GM23338 (cell line): Measurements from ENCODE around the gene THRB. TPM values are rescaled to one million over a fixed set of nuclear protein-coding genes. Genes with fewer than 3 reads are reported as not detected.

Source experiments
- ATAC-seq: fragments of 200-7000 bp; cut with Tn5 transposase; 3 replicates; pipeline ENCODE4 v1.9.1; 2020
- DNase-seq: peaks from one replicate; pipeline ENCODE4 v3.0.0-alpha.2; 2015; ENCODE audit warnings: low spot score
- H2AFZ ChIP-seq: fragments of 200-600 bp; sonication (generic); 2 replicates; pipeline ENCODE4 v1.8.0; 2016; ENCODE audit warnings: antibody characterized with exemption, mild to moderate bottlenecking, moderate library complexity
- H3F3A ChIP-seq: fragments of 200-600 bp; sonication (generic); replicated peaks from 2 replicates; pipeline ENCODE4 v1.8.0; 2017; ENCODE audit warnings: antibody characterized with exemption, mixed run types, low read depth
- H3K27ac ChIP-seq: fragments of 200-600 bp; sonication (generic); 2 replicates; pipeline ENCODE4 v1.6.1; 2016; ENCODE audit warnings: low read depth
- H3K27me3 ChIP-seq: fragments of 200-600 bp; sonication (generic); 2 replicates; pipeline ENCODE4 v1.8.0; 2016; ENCODE audit warnings: mild to moderate bottlenecking, mixed run types, moderate library complexity; ENCODE audit not compliant: insufficient read depth
- H3K36me3 ChIP-seq: fragments of 200-600 bp; sonication (generic); 2 replicates; pipeline ENCODE4 v1.8.0; 2016; ENCODE audit warnings: mild to moderate bottlenecking; ENCODE audit not compliant: insufficient read depth
- H3K4me1 ChIP-seq: fragments of 200-600 bp; sonication (generic); 2 replicates; pipeline ENCODE4 v1.8.0; 2016; ENCODE audit warnings: mild to moderate bottlenecking, moderate library complexity; ENCODE audit not compliant: insufficient read depth
- H3K4me2 ChIP-seq: fragments of 200-600 bp; sonication (generic); 2 replicates; pipeline ENCODE4 v1.7.1; 2017; ENCODE audit warnings: mixed run types
- H3K4me3 ChIP-seq: fragments of 200-600 bp; sonication (generic); 2 replicates; pipeline ENCODE4 v1.6.1; 2016; ENCODE audit warnings: mixed run types
- H3K79me2 ChIP-seq: fragments of 200-600 bp; sonication (generic); replicated peaks from 2 replicates; pipeline ENCODE4 v1.8.0; 2017; ENCODE audit warnings: mild to moderate bottlenecking; ENCODE audit not compliant: insufficient read depth
- H3K9me2 ChIP-seq: fragments of 200-600 bp; sonication (generic); 2 replicates; pipeline ENCODE4 v1.8.0; 2017; ENCODE audit not compliant: insufficient read depth
- H4K20me1 ChIP-seq: fragments of 200-600 bp; sonication (generic); replicated peaks from 2 replicates; pipeline ENCODE4 v1.8.0; 2017; ENCODE audit warnings: mild to moderate bottlenecking; ENCODE audit not compliant: insufficient read depth
- H3K27ac Mint-ChIP-seq: 2 replicates; pipeline ENCODE4 v1.8.0; 2020; ENCODE audit warnings: inconsistent platforms, mild to moderate bottlenecking, moderate library complexity, mixed read lengths
- H3K27me3 Mint-ChIP-seq: 3 replicates; pipeline ENCODE4 v1.8.0; 2022; ENCODE audit warnings: low read depth, mild to moderate bottlenecking, moderate library complexity, mixed read lengths, inconsistent platforms; ENCODE audit not compliant: insufficient read depth, poor library complexity
- H3K36me3 Mint-ChIP-seq: 3 replicates; pipeline ENCODE4 v1.8.0; 2021; ENCODE audit warnings: low read depth, mild to moderate bottlenecking, inconsistent platforms, moderate library complexity, mixed read lengths
- H3K4me1 Mint-ChIP-seq: 3 replicates; pipeline ENCODE4 v1.8.0; 2020; ENCODE audit warnings: mild to moderate bottlenecking, inconsistent platforms, mixed read lengths
- H3K4me3 Mint-ChIP-seq: 3 replicates; pipeline ENCODE4 v1.8.0; 2021; ENCODE audit warnings: moderate library complexity, mild to moderate bottlenecking, inconsistent platforms, mixed read lengths
- H3K9me3 Mint-ChIP-seq: 3 replicates; pipeline ENCODE4 v1.8.0; 2020; ENCODE audit warnings: moderate library complexity, mild to moderate bottlenecking, inconsistent platforms, mixed read lengths
- CREB1 ChIP-seq: fragments of 250-450 bp; sonication (Bioruptor Pico); IDR thresholded peaks from 2 replicates; pipeline ENCODE4 v1.5.0; 2020; ENCODE audit warnings: low read depth, mild to moderate bottlenecking, moderate library complexity
- EZH2 ChIP-seq: fragments of 200-600 bp; sonication (generic); IDR thresholded peaks from one replicate; pipeline ENCODE4 v1.8.0; 2017; ENCODE audit warnings: antibody characterized with exemption, mild to moderate bottlenecking, low read depth; ENCODE audit not compliant: unreplicated experiment
- EZH2phosphoT487 ChIP-seq: fragments of 200-600 bp; sonication (generic); IDR thresholded peaks from one replicate; pipeline ENCODE4 v1.8.1; 2018; ENCODE audit warnings: antibody characterized with exemption; ENCODE audit not compliant: unreplicated experiment
- JUNB ChIP-seq: IDR thresholded peaks from one replicate; pipeline ENCODE4 v1.6.1; 2016; ENCODE audit warnings: antibody characterized with exemption; ENCODE audit not compliant: unreplicated experiment
- NANOG ChIP-seq: IDR thresholded peaks from 2 replicates; pipeline ENCODE4 v1.6.1; 2016; ENCODE audit warnings: antibody characterized with exemption, borderline replicate concordance
- POLR2AphosphoS5 ChIP-seq: IDR thresholded peaks from 2 replicates; pipeline ENCODE4 v1.6.1; 2016; ENCODE audit warnings: antibody characterized with exemption, low read depth
- ZNF331 ChIP-seq: fragments of 250-450 bp; sonication (Bioruptor Pico); IDR thresholded peaks from 2 replicates; pipeline ENCODE4 v1.5.0; 2020; ENCODE audit warnings: low read depth, mild to moderate bottlenecking, moderate library complexity
- polyA plus RNA-seq: library from polyadenylated mRNA; unstranded; fragments of >200 nt; fragmentation: Nextera tagmentation; extraction: Ambion mirVana; gene quantifications from 2 replicates; pipeline ENCODE4 v1.2.1, GENCODE V29; 2016
- total RNA-seq: library from RNA; depleted of rRNA; stranded (reverse); fragments of >200 nt; shearing (Covaris generic); gene quantifications from 2 replicates; pipeline ENCODE4 v1.2.3, GENCODE V29; 2014
- TF ChIP-seq, protein P1 (sequence below): IDR thresholded peaks from one replicate; pipeline ENCODE4 v1.6.1; 2018; ENCODE audit warnings: antibody characterized with exemption; ENCODE audit not compliant: unreplicated experiment
- TF ChIP-seq, protein P2 (sequence below), 2 experiments: fragments of 200-600 bp in 1 of 2; sonication (generic) in 1 of 2; conservative IDR thresholded peaks; 2 replicates each; pipeline versions ENCODE4 v1.5.1 to v1.6.1; 2016 to 2017; ENCODE audit warnings: antibody characterized with exemption in 2 of 2, low read depth in 2 of 2, mild to moderate bottlenecking in 2 of 2, moderate library complexity in 1 of 2
- TF ChIP-seq, protein P3 (sequence below): fragments of 250-450 bp; sonication (Bioruptor Pico); IDR thresholded peaks from 2 replicates; pipeline ENCODE4 v1.5.0; 2020; ENCODE audit warnings: mild to moderate bottlenecking, moderate library complexity
- TF ChIP-seq, protein P4 (sequence below): IDR thresholded peaks from 2 replicates; pipeline ENCODE4 v1.6.1; 2016; ENCODE audit warnings: antibody characterized with exemption

Gene THRB
- total and polyA plus RNA-seq, 2 experiments from 2014 or later, result 1.7 to 3.2 TPM

DNA sequence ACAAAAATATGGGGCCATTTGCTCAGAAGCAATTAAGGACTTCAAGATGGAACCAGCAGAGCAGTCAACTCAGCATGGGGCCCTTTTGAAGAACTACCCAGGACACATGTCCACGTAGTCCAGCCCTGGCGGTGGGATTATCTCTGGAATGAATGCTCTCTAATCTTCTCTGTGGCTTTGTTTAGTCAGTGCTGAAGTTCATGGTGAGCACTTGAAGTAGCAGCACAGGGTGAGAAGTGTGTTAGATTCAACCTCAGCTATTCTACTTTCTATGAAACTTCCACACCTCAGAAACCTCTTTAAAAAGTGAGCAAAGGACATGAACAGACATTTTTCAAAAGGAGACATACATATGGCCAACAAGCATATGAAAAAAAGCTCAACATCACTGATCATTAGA is 74.4 kb downstream of the THRB start:
- Mint-ChIP-seq H3K4me1 (no peaks in the 10 kb centered on the region), H3K36me3 (no peaks in the 10 kb centered on the region), H3K4me3 (no peak overlapping the region), H3K27ac (no peak overlapping the region), H3K27me3 (no peaks in the 10 kb centered on the region), H3K9me3 (no peaks in the 10 kb centered on the region)
- no peak overlapping the region for H3K4me2 ChIP-seq
- H3K36me3 ChIP-seq, result no peaks in the 10 kb centered on the region
- H3K9me2 ChIP-seq, result no peaks in the 10 kb centered on the region; the same call in 1 of the 2 replicates
- H3K4me1 ChIP-seq, result no peaks in the 10 kb centered on the region
- no peak for ATAC-seq
- no peaks in the 10 kb centered on the region for H3K27me3 ChIP-seq
- DNase-seq, result no peak
- H4K20me1 ChIP-seq, result peaks cover 7% of the 10 kb centered on the region
- H3K4me3 ChIP-seq, result no peak overlapping the region
- TF ChIP-seq, protein P1, sequence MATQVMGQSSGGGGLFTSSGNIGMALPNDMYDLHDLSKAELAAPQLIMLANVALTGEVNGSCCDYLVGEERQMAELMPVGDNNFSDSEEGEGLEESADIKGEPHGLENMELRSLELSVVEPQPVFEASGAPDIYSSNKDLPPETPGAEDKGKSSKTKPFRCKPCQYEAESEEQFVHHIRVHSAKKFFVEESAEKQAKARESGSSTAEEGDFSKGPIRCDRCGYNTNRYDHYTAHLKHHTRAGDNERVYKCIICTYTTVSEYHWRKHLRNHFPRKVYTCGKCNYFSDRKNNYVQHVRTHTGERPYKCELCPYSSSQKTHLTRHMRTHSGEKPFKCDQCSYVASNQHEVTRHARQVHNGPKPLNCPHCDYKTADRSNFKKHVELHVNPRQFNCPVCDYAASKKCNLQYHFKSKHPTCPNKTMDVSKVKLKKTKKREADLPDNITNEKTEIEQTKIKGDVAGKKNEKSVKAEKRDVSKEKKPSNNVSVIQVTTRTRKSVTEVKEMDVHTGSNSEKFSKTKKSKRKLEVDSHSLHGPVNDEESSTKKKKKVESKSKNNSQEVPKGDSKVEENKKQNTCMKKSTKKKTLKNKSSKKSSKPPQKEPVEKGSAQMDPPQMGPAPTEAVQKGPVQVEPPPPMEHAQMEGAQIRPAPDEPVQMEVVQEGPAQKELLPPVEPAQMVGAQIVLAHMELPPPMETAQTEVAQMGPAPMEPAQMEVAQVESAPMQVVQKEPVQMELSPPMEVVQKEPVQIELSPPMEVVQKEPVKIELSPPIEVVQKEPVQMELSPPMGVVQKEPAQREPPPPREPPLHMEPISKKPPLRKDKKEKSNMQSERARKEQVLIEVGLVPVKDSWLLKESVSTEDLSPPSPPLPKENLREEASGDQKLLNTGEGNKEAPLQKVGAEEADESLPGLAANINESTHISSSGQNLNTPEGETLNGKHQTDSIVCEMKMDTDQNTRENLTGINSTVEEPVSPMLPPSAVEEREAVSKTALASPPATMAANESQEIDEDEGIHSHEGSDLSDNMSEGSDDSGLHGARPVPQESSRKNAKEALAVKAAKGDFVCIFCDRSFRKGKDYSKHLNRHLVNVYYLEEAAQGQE, result no peak
- TF ChIP-seq JUNB, result no peak
- TF ChIP-seq ZNF331 (CRISPR knock-in tag), result no peak
- TF ChIP-seq CREB1 (CRISPR knock-in tag), result no peak
- TF ChIP-seq NANOG, result no peak
- TF ChIP-seq EZH2, result no peak
- TF ChIP-seq, protein P2, sequence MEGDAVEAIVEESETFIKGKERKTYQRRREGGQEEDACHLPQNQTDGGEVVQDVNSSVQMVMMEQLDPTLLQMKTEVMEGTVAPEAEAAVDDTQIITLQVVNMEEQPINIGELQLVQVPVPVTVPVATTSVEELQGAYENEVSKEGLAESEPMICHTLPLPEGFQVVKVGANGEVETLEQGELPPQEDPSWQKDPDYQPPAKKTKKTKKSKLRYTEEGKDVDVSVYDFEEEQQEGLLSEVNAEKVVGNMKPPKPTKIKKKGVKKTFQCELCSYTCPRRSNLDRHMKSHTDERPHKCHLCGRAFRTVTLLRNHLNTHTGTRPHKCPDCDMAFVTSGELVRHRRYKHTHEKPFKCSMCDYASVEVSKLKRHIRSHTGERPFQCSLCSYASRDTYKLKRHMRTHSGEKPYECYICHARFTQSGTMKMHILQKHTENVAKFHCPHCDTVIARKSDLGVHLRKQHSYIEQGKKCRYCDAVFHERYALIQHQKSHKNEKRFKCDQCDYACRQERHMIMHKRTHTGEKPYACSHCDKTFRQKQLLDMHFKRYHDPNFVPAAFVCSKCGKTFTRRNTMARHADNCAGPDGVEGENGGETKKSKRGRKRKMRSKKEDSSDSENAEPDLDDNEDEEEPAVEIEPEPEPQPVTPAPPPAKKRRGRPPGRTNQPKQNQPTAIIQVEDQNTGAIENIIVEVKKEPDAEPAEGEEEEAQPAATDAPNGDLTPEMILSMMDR (conservative IDR thresholded peaks at IDR 0.05; ENCODE audit: low read depth in 2 of 2), result no peak
- TF ChIP-seq, protein P3, sequence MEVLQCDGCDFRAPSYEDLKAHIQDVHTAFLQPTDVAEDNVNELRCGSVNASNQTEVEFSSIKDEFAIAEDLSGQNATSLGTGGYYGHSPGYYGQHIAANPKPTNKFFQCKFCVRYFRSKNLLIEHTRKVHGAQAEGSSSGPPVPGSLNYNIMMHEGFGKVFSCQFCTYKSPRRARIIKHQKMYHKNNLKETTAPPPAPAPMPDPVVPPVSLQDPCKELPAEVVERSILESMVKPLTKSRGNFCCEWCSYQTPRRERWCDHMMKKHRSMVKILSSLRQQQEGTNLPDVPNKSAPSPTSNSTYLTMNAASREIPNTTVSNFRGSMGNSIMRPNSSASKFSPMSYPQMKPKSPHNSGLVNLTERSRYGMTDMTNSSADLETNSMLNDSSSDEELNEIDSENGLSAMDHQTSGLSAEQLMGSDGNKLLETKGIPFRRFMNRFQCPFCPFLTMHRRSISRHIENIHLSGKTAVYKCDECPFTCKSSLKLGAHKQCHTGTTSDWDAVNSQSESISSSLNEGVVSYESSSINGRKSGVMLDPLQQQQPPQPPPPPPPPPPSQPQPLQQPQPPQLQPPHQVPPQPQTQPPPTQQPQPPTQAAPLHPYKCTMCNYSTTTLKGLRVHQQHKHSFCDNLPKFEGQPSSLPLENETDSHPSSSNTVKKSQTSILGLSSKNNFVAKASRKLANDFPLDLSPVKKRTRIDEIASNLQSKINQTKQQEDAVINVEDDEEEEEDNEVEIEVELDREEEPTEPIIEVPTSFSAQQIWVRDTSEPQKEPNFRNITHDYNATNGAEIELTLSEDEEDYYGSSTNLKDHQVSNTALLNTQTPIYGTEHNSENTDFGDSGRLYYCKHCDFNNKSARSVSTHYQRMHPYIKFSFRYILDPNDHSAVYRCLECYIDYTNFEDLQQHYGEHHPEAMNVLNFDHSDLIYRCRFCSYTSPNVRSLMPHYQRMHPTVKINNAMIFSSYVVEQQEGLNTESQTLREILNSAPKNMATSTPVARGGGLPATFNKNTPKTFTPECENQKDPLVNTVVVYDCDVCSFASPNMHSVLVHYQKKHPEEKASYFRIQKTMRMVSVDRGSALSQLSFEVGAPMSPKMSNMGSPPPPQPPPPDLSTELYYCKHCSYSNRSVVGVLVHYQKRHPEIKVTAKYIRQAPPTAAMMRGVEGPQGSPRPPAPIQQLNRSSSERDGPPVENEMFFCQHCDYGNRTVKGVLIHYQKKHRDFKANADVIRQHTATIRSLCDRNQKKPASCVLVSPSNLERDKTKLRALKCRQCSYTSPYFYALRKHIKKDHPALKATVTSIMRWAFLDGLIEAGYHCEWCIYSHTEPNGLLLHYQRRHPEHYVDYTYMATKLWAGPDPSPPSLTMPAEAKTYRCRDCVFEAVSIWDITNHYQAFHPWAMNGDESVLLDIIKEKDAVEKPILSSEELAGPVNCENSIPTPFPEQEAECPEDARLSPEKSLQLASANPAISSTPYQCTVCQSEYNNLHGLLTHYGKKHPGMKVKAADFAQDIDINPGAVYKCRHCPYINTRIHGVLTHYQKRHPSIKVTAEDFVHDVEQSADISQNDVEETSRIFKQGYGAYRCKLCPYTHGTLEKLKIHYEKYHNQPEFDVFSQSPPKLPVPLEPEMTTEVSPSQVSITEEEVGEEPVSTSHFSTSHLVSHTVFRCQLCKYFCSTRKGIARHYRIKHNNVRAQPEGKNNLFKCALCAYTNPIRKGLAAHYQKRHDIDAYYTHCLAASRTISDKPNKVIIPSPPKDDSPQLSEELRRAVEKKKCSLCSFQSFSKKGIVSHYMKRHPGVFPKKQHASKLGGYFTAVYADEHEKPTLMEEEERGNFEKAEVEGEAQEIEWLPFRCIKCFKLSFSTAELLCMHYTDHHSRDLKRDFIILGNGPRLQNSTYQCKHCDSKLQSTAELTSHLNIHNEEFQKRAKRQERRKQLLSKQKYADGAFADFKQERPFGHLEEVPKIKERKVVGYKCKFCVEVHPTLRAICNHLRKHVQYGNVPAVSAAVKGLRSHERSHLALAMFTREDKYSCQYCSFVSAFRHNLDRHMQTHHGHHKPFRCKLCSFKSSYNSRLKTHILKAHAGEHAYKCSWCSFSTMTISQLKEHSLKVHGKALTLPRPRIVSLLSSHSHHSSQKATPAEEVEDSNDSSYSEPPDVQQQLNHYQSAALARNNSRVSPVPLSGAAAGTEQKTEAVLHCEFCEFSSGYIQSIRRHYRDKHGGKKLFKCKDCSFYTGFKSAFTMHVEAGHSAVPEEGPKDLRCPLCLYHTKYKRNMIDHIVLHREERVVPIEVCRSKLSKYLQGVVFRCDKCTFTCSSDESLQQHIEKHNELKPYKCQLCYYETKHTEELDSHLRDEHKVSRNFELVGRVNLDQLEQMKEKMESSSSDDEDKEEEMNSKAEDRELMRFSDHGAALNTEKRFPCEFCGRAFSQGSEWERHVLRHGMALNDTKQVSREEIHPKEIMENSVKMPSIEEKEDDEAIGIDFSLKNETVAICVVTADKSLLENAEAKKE (CRISPR knock-in tag), result no peak
- TF ChIP-seq, protein P4, sequence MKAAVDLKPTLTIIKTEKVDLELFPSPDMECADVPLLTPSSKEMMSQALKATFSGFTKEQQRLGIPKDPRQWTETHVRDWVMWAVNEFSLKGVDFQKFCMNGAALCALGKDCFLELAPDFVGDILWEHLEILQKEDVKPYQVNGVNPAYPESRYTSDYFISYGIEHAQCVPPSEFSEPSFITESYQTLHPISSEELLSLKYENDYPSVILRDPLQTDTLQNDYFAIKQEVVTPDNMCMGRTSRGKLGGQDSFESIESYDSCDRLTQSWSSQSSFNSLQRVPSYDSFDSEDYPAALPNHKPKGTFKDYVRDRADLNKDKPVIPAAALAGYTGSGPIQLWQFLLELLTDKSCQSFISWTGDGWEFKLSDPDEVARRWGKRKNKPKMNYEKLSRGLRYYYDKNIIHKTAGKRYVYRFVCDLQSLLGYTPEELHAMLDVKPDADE, result no peak
- no peak for TF ChIP-seq POLR2AphosphoS5
- TF ChIP-seq EZH2phosphoT487, result no peak
- H3K79me2 ChIP-seq, result no peaks in the 10 kb centered on the region
- no peak overlapping the region for H3K27ac ChIP-seq
- H2AFZ ChIP-seq, result no peak overlapping the region
- H3F3A ChIP-seq, result no peaks in the 10 kb centered on the region
